PC-3 (cell line): ENCODE results near the gene SH3RF3. TPM values are rescaled to one million over a fixed set of nuclear protein-coding genes. Genes with fewer than 3 reads are reported as not detected.

Experiments used
- ATAC-seq: fragments of 200-7000 bp; cut with Tn5 transposase; 2 replicates; pipeline ENCODE4 v1.9.1; 2020; ENCODE audit warnings: mild to moderate bottlenecking, moderate library complexity
- BruUV-seq: library from RNA; stranded (reverse); fragments of 400-500 nt; replicated peaks from 2 replicates; lab custom pipeline; 2021; lab: Mats Ljungman, UMichigan
- CTCF ChIA-PET: fragments of 300-600 bp; sonication (Branson Sonifier 250); formaldehyde crosslinking; loops from one replicate; lab custom pipeline; 2022; ENCODE audit warnings: antibody characterized with exemption; lab: Charles Lee
- POLR2A ChIA-PET: fragments of 300-600 bp; sonication (Branson Sonifier 250); formaldehyde crosslinking; loops from one replicate; lab custom pipeline; 2022; ENCODE audit warnings: antibody characterized with exemption; ENCODE audit not compliant: unreplicated experiment; lab: Charles Lee
- DNase-seq: peaks from one replicate; pipeline ENCODE4 v3.0.0-alpha.2; 2015
- H2AFZ ChIP-seq: fragments of 300-600 bp; sonication (generic); 2 replicates; pipeline ENCODE4 v1.6.0; 2016; ENCODE audit warnings: antibody characterized with exemption, low read length
- H3F3A ChIP-seq: fragments of 300-600 bp; sonication (generic); one replicate; pipeline ENCODE4 v1.6.0; 2017; ENCODE audit warnings: antibody characterized with exemption, low read length, control low read depth, mild to moderate bottlenecking; ENCODE audit not compliant: unreplicated experiment
- H3K27ac ChIP-seq: fragments of 300-600 bp; sonication (generic); 2 replicates; pipeline ENCODE4 v1.5.1; 2016; ENCODE audit warnings: mild to moderate bottlenecking, low read length
- H3K27me3 ChIP-seq: fragments of 300-600 bp; sonication (generic); 2 replicates; pipeline ENCODE4 v1.6.1; 2016; ENCODE audit warnings: low read length, mixed read lengths
- H3K36me3 ChIP-seq: fragments of 300-600 bp; sonication (generic); 2 replicates; pipeline ENCODE4 v1.6.1; 2016; ENCODE audit warnings: low read depth, mixed run types, low read length, mixed read lengths
- H3K4me1 ChIP-seq: fragments of 300-600 bp; sonication (generic); 2 replicates; pipeline ENCODE4 v1.5.1; 2016; ENCODE audit warnings: low read length; ENCODE audit not compliant: insufficient read depth
- H3K4me2 ChIP-seq: fragments of 300-600 bp; sonication (generic); 2 replicates; pipeline ENCODE4 v1.6.0; 2016; ENCODE audit warnings: low read length
- H3K4me3 ChIP-seq: fragments of 300-600 bp; sonication (generic); 2 replicates; pipeline ENCODE4 v1.5.1; 2016; ENCODE audit warnings: mild to moderate bottlenecking, low read length, mixed read lengths
- H3K79me2 ChIP-seq: fragments of 300-600 bp; sonication (generic); 2 replicates; pipeline ENCODE4 v1.6.1; 2017; ENCODE audit warnings: low read length, mixed read lengths
- H3K9ac ChIP-seq: fragments of 300-600 bp; sonication (generic); 2 replicates; pipeline ENCODE4 v1.6.0; 2016; ENCODE audit warnings: mild to moderate bottlenecking, low read length
- H3K9me2 ChIP-seq: fragments of 300-600 bp; sonication (generic); replicated peaks from 2 replicates; pipeline ENCODE4 v1.6.1; 2016; ENCODE audit warnings: mixed run types, low read length, mixed read lengths
- H3K9me3 ChIP-seq: fragments of 300-600 bp; sonication (generic); 2 replicates; pipeline ENCODE4 v1.6.1; 2016; ENCODE audit warnings: low read length, mixed read lengths
- H4K20me1 ChIP-seq: fragments of 300-600 bp; sonication (generic); 2 replicates; pipeline ENCODE4 v1.6.1; 2016; ENCODE audit warnings: low read length, mixed read lengths
- CTCF ChIP-seq: fragments of 300-600 bp; sonication (generic); conservative IDR thresholded peaks from 2 replicates; pipeline ENCODE4 v1.5.1; 2017; ENCODE audit warnings: antibody characterized with exemption, low read depth, mild to moderate bottlenecking, low read length
- EZH2 ChIP-seq: fragments of 300-600 bp; sonication (generic); IDR thresholded peaks from one replicate; pipeline ENCODE4 v1.6.1; 2017; ENCODE audit warnings: antibody characterized with exemption, mild to moderate bottlenecking, low read length; ENCODE audit not compliant: unreplicated experiment
- EZH2phosphoT487 ChIP-seq: fragments of 300-600 bp; sonication (generic); IDR thresholded peaks from 2 replicates; pipeline ENCODE4 v1.6.1; 2018; ENCODE audit warnings: mild to moderate bottlenecking, antibody characterized with exemption, low read length, borderline replicate concordance
- intact Hi-C: fragments of 100-400 bp; cut with micrococcal nuclease; formaldehyde crosslinking; loops from 2 replicates; pipeline ENCODE4 v1.9.0; 2023
- total RNA-seq: library from RNA; depleted of rRNA; stranded (reverse); fragments of >200 nt; gene quantifications from 2 replicates; pipeline ENCODE4 v1.2.3, GENCODE V29; 2014

Gene SH3RF3
- total RNA-seq, 1 experiment from 2014 or later: 11.7 TPM

- Histone ChIP-seq H3K79me2 (no peaks in the 10 kb centered on the region), H3K9ac (no peak overlapping the region), H3K4me3 (no peak overlapping the region), H3K9me2 (no peaks in the 10 kb centered on the region), H3K4me1 (peaks cover 3% of the 10 kb centered on the region; the same call in 1 of the 2 replicates), H3F3A (no peaks in the 10 kb centered on the region), H3K27me3 (no peaks in the 10 kb centered on the region), H3K27ac (no peak overlapping the region), H4K20me1 (no peaks in the 10 kb centered on the region), H3K9me3 (no peaks in the 10 kb centered on the region), H3K4me2 (no peak overlapping the region), H3K36me3 (no peaks in the 10 kb centered on the region), H2AFZ (no peak overlapping the region)
- BruUV-seq: no TSS peak
- POLR2A ChIA-PET: no interaction called here
- ATAC-seq (no peak), DNase-seq (no peak)
- TF ChIP-seq CTCF (no peak), EZH2phosphoT487 (no peak), EZH2 (no peak)
- intact Hi-C loops: no loop called here
- CTCF ChIA-PET: no interaction called here
These were observed 264.0 kb downstream of the SH3RF3 start for GRCh38 chr2:109392816-109393661.

- ChIA-PET POLR2A (no interaction called here), CTCF (no interaction called here)
- H3K27me3 ChIP-seq: no peaks in the 10 kb centered on the region
- intact Hi-C loops: no loop called here
- ATAC-seq (no peak), DNase-seq (no peak)
- H3K4me3 ChIP-seq: no peak overlapping the region
- BruUV-seq: no TSS peak
- H4K20me1 ChIP-seq: no peaks in the 10 kb centered on the region
- H3K4me1 ChIP-seq: peaks cover 3% of the 10 kb centered on the region; the same call in 1 of the 2 replicates
- H3K36me3 ChIP-seq: no peaks in the 10 kb centered on the region
- H3K9me2 ChIP-seq: no peaks in the 10 kb centered on the region
- no peak for TF ChIP-seq EZH2phosphoT487
- TF ChIP-seq EZH2: no peak
- no peak for TF ChIP-seq CTCF
- H3K27ac ChIP-seq: no peak overlapping the region
- no peak overlapping the region for H3K9ac ChIP-seq
- H3K79me2 ChIP-seq: no peaks in the 10 kb centered on the region
- H2AFZ ChIP-seq: no peak overlapping the region
- no peaks in the 10 kb centered on the region for H3K9me3 ChIP-seq
- H3F3A ChIP-seq: no peaks in the 10 kb centered on the region
- H3K4me2 ChIP-seq: no peak overlapping the region
These were observed 264.6 kb downstream of the SH3RF3 start for GRCh38 chr2:109393662-109393972.
